ENCODE measurements around the gene LENG9. TPM values are rescaled to one million over a fixed set of nuclear protein-coding genes. Genes with fewer than 3 reads are reported as not detected.

Gene LENG9
- total RNA-seq, 1 donor from 2014 or later: 15.0 TPM

GRCh38 chr19:54422136-54422535 lies 41.4 kb downstream of the LENG9 start:
- TF ChIP-seq, protein P1, sequence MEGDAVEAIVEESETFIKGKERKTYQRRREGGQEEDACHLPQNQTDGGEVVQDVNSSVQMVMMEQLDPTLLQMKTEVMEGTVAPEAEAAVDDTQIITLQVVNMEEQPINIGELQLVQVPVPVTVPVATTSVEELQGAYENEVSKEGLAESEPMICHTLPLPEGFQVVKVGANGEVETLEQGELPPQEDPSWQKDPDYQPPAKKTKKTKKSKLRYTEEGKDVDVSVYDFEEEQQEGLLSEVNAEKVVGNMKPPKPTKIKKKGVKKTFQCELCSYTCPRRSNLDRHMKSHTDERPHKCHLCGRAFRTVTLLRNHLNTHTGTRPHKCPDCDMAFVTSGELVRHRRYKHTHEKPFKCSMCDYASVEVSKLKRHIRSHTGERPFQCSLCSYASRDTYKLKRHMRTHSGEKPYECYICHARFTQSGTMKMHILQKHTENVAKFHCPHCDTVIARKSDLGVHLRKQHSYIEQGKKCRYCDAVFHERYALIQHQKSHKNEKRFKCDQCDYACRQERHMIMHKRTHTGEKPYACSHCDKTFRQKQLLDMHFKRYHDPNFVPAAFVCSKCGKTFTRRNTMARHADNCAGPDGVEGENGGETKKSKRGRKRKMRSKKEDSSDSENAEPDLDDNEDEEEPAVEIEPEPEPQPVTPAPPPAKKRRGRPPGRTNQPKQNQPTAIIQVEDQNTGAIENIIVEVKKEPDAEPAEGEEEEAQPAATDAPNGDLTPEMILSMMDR (IDR thresholded peaks at IDR 0.05; ENCODE audit: insufficient read depth, low read length, severe bottlenecking): no peak
- FAIRE-seq (no peak), DNase-seq (ENCODE audit: low read depth) (no peak)
- Histone ChIP-seq H3K27me3 (ENCODE audit: control insufficient read depth, insufficient read depth, low read length) (peaks cover 5% of the 10 kb centered on the region), H3K4me3 (ENCODE audit: low read depth, low read length) (no peak overlapping the region), H3K36me3 (ENCODE audit: control insufficient read depth, insufficient read depth, low read length) (no peaks in the 10 kb centered on the region)

GRCh38 chr19:54421521-54421920 lies 42.1 kb downstream of the LENG9 start:
- peaks cover 8% of the 10 kb centered on the region for H3K27me3 ChIP-seq (ENCODE audit: control insufficient read depth, insufficient read depth, low read length)
- DNase-seq (ENCODE audit: low read depth): no peak

DNA sequence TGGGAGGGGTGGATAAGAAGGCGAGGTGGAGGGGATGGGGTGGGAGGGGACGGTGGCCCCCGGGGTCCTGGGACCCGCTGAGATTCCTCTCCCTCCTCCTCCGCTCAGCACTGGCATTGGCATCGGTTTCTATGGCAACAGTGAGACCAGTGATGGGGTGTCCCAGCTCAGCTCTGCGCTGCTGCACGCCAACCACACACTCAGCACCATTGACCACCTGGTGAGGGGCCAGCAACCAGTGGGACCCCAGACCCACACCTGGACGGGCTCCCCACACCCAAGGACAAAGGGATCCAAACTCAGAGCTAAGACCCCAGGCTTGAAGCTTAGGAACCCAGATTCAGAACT lies 42.4 kb downstream of the LENG9 start:
- Histone ChIP-seq H3K36me3 (ENCODE audit: control insufficient read depth, insufficient read depth, low read length) (no peaks in the 10 kb centered on the region), H3K27me3 (ENCODE audit: control insufficient read depth, insufficient read depth, low read length) (peaks cover 8% of the 10 kb centered on the region), H3K4me3 (ENCODE audit: low read depth, low read length) (no peak overlapping the region)
- DNase-seq (ENCODE audit: low read depth) (no peak), FAIRE-seq (no peak)
- TF ChIP-seq, protein P1 (IDR thresholded peaks at IDR 0.05; ENCODE audit: insufficient read depth, low read length, severe bottlenecking): no peak

More at GRCh38 chr19:54421521-54421920, 42.1 kb downstream of the LENG9 start:
- no peak overlapping the region for H3K4me3 ChIP-seq (ENCODE audit: low read depth, low read length)
- no peak for FAIRE-seq
- no peaks in the 10 kb centered on the region for H3K36me3 ChIP-seq (ENCODE audit: control insufficient read depth, insufficient read depth, low read length)
- TF ChIP-seq, protein P1 (IDR thresholded peaks at IDR 0.05; ENCODE audit: insufficient read depth, low read length, severe bottlenecking): no peak

DNA sequence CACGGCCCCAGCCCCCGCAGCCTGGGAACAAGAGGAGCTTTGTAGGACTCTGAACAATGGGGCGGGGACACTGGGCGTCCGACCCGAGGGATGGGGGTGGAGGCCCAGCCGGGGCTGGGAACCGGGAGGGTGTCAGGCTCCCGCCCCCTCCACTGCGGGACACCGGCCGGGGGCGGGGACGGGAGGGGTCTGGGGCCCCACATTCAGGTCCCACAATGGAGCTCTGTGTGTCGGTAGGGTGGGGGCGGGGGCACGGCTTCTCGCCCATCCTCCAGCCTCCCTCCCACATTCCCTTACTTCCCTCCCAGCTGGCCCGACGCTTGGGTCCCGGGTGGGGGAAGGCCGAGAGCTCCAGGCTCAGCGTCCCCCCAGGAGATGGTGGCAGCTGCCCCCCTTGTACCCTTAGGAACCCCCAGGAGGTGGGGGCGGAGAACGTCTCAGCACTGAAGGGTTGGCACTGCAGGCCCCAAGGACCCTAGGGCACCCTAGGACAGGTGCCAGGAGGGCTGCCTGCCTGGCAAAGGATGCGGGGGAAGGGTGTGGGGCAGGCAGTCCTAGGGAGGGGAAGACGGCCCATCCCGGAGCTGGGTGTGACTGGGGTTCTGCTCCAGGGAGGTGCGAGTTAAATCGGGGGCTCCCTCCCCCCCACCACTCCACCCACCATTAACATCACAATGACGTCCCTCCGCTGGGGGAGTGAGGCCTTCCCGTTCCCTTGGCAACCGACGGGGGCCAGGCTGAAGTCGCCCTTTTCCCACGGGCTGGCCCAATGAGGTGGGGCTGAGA lies 43.0 kb downstream of the LENG9 start:
- FAIRE-seq (no peak), DNase-seq (ENCODE audit: low read depth) (no peak)
- Histone ChIP-seq H3K27me3 (ENCODE audit: control insufficient read depth, insufficient read depth, low read length) (peaks cover 11% of the 10 kb centered on the region), H3K36me3 (ENCODE audit: control insufficient read depth, insufficient read depth, low read length) (no peaks in the 10 kb centered on the region), H3K4me3 (ENCODE audit: low read depth, low read length) (no peak overlapping the region)
- TF ChIP-seq, protein P1 (IDR thresholded peaks at IDR 0.05; ENCODE audit: insufficient read depth, low read length, severe bottlenecking): no peak

DNA sequence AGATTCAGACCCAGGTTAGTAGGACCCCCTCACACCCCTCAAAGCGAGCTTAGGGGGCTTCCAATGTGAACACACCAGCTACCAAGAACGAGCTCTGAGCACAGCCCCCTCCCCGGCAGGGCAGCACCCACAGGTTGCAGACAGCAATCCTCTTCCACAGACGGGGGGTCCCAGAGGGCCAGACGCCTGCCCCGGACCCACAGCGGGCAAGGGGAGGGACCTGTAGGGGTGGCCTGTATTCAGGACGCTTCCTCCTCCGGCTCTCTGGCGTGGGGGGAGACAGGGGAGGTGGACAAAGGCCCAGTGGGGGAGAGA lies 43.6 kb downstream of the LENG9 start:
- H3K4me3 ChIP-seq (ENCODE audit: low read depth, low read length): no peak overlapping the region
- TF ChIP-seq, protein P1 (IDR thresholded peaks at IDR 0.05; ENCODE audit: insufficient read depth, low read length, severe bottlenecking): no peak
- no peaks in the 10 kb centered on the region for H3K36me3 ChIP-seq (ENCODE audit: control insufficient read depth, insufficient read depth, low read length)
- DNase-seq (ENCODE audit: low read depth) (no peak), FAIRE-seq (no peak)
- H3K27me3 ChIP-seq (ENCODE audit: control insufficient read depth, insufficient read depth, low read length): peaks cover 12% of the 10 kb centered on the region

Data from bronchial epithelial cell (primary cell).